H1 (cell line): ENCODE data around the gene MRPS26.

ENCODE experiments used
- CTCF ChIP-seq, 3 experiments: IDR thresholded peaks; 1 replicate in 2 of 3; 2 replicates in 1 of 3; pipeline versions ENCODE4 v1.5.1 to v1.6.1; 2011; ENCODE audit warnings: low read length in 3 of 3, mild to moderate bottlenecking in 3 of 3, inconsistent platforms in 2 of 3, low read depth in 1 of 3, moderate library complexity in 1 of 3; ENCODE audit not compliant: insufficient read depth in 1 of 3; ENCODE audit errors: control extremely low read depth in 1 of 3
- EZH2 ChIP-seq: fragments of 200-600 bp; sonication (generic); IDR thresholded peaks from 2 replicates; pipeline ENCODE4 v1.7.1; 2012; ENCODE audit warnings: low read depth, mild to moderate bottlenecking, moderate library complexity, low read length, inconsistent platforms; ENCODE audit not compliant: severe bottlenecking
- JUN ChIP-seq: IDR thresholded peaks from 2 replicates; pipeline ENCODE4 v1.6.1; 2011; ENCODE audit warnings: low read depth, mild to moderate bottlenecking, improper control_type of control experiment, low read length

GRCh38 chr20:3047486-3048419, 1.9 kb downstream of the MRPS26 start:
- TF ChIP-seq EZH2 = no peak
- TF ChIP-seq JUN = no peak
- TF ChIP-seq CTCF (IDR thresholded peaks at IDR 0.05; ENCODE audit: control extremely low read depth in 1 of 3, insufficient read depth in 1 of 3, low read depth in 1 of 3, low read length in 3 of 3) = no peak
